Right ventricle myocardium inferior (tissue), 1 donor: ENCODE results near the gene HUNK. TPM values are rescaled to one million over a fixed set of nuclear protein-coding genes. Genes with fewer than 3 reads are reported as not detected.

Experiments
- ATAC-seq: fragments of 200-7000 bp; cut with Tn5 transposase; one replicate; pipeline ENCODE4 v1.9.1; 2020; ENCODE audit warnings: mild to moderate bottlenecking, moderate library complexity
- DNase-seq: peaks from one replicate; pipeline ENCODE4 v3.0.0; 2021; ENCODE audit errors: missing footprints
- intact Hi-C: fragments of 100-400 bp; cut with DNase I; formaldehyde crosslinking; loops from one replicate; pipeline ENCODE4 v1.11.0; 2022
- total RNA-seq: library from RNA; stranded (reverse); fragmentation: NEBNext Ultra II Directional; extraction: Animal tissue kit (Norgen Biotek cat#: 25700); gene quantifications from one replicate; pipeline ENCODE4 v1.2.1, GENCODE V29; 2021
- donor health status: DM: no; HTN: yes; CAD: no; lungs with severe emphysema.

HUNK gene
- total RNA-seq, 1 donor from 2014 or later: 0.08 TPM

- DNase-seq: no peak
- intact Hi-C loops: no loop called here
- ATAC-seq: no peak
These were observed 110.3 kb downstream of the HUNK start for GRCh38 chr21:31983120-31983519.

DNA sequence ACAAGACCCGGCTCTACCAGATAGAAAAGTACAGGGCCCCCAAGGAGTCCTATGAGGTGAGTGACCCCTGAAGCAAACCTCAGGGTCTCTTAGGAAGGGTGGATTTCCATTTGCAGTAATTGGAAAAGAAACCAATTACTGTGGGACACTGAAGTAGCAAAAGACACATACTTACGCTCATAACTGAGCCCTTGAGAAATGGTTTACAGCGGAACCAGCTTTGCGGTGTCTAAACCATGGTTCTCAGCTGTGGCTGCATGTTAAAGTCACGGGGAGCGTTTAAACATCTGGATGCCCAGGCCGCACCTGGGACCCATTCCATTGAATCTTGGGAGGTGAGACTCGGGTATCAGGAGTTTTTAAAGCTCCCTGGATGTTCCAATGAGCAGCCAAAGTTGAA lies 110.7 kb downstream of the HUNK start:
- intact Hi-C loops: no loop called here
- ATAC-seq (no peak), DNase-seq (no peak)

GRCh38 chr21:31985398-31985797 lies 112.6 kb downstream of the HUNK start:
- intact Hi-C loops: no loop called here
- ATAC-seq: no peak
- DNase-seq: no peak

DNA sequence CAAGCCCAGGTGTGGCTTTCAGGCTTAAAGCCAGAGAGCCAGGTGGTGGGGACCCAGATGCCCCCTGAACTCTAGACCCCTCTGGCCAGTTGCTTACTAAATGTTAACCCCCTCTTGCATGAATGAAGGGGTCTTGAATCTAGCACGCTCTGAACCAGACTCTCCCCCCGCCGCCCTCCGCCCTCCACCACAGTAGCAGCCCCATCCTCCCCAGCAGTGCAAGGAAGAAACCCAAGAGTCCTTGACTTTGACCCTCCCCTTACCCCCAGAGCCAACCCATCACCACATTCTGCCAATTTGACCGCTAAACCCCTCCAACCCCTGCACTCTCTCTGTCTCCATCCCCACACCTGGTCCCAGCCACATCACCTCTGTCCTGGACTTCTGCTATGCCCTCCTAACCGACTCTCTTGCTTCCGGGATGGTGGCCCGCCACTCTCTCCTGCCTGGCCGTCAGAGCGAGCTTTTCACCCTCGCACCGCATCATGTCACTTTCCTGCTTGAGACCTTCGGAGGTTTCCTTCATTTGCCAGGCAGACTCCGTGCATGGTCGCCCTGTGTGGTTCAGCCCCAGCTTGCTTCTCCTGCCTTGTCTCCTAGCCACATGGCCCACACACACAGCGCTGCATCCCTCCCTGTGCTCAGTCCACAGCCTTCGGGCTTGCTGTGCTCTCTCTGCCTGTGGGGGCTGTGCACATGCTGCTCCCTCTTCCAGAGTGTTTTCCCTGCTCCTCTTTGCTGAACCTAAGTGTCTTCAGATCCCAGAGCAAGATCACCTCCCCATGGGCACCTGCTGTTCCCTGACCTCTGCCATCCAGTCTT lies 113.4 kb downstream of the HUNK start:
- intact Hi-C loops: no loop called here
- DNase-seq (no peak), ATAC-seq (no peak)

GRCh38 chr21:31987696-31988095 lies 114.9 kb downstream of the HUNK start:
- peak; percentile 82 for ATAC-seq
- intact Hi-C loops: no loop called here
- DNase-seq: no peak

- intact Hi-C loops: no loop called here
- ATAC-seq: no peak
These were observed 115.9 kb downstream of the HUNK start for GRCh38 chr21:31988492-31989290.

GRCh38 chr21:31991356-31992331 lies 118.8 kb downstream of the HUNK start:
- DNase-seq (no peak), ATAC-seq (no peak)
- intact Hi-C loops: loop anchor here (5.0 kb wide), 1 partner anchor 266 kb away; no protein-coding TSS in a partner anchor

More at GRCh38 chr21:31988492-31989290, 115.9 kb downstream of the HUNK start:
- no peak for DNase-seq

GRCh38 chr21:31992391-31992790 lies 119.6 kb downstream of the HUNK start:
- no peak for ATAC-seq
- intact Hi-C loops: loop anchor here (5.0 kb wide), 1 partner anchor 265 kb away; no protein-coding TSS in a partner anchor
- no peak for DNase-seq

DNA sequence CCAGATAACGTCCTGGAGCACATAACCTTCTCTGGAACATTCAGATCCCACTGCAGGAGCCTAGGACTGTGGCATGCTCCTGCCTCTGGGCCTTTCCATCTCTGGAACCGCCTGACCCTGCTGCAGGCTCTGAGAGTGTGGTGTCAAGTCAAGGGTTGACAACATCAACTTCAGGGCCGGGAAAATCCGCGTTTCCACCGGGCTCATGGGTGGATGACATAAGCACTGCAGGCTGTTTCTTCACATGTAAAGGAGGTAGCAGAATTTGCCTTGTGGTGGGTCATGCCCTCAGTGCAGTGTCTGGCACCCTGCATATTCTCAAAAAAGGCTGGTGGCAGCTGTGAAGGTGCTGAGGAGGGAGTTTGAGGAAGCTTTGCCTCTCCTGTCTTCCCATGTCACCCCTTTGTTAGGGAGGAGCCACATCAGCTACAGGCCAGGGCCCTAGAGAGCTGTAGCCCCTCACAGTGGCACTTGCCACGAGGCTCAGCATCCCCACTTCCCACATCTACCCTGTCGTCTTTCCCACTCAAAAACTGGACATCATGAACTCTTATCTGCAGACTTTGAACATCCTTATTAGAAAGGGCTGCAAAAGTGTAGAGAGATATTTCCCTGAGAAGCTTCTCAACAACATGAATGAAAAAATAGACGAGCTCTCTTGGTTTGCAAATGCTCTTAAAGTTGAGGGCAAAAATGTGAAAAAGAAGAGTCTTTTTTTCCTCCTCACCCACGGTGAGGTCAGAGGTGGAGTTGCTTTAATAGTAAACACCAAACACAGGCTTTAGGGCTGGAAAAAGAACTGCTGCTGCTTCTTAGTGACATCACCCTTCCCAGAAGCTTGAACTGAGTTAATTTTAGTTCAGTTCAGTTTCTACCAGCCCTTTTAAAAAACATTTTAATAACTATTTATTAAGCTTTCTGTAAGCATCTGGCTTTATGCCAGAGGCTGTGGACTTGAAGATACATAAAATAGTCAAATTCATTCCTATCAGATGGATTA lies 121.3 kb downstream of the HUNK start:
- ATAC-seq (no peak), DNase-seq (no peak)
- intact Hi-C loops: loop anchor here (5.0 kb wide), 1 partner anchor 263 kb away; no protein-coding TSS in a partner anchor

DNA sequence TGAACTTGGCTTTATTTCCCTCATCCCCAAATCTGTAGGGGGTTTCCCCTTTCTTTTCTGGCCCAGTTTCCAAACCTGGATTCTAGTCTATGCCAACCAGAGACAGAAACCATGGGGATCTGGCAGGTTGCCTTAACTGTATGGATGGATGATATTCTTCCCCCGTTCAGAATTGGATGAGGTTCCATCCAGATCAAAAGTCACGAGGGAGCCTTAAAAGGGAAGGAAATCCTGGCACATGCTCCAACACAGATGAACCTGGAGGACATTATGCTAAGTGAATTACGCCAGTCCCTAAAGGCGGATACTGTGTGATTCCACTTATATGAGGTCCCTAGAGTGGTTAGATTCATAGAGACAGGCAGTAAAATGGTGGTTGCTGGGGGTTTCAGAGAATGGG lies 124.4 kb downstream of the HUNK start:
- no peak for DNase-seq
- intact Hi-C loops: no loop called here
- ATAC-seq: no peak

GRCh38 chr21:31999810-32000468 lies 127.1 kb downstream of the HUNK start:
- intact Hi-C loops: no loop called here
- no peak for DNase-seq
- ATAC-seq: no peak

DNA sequence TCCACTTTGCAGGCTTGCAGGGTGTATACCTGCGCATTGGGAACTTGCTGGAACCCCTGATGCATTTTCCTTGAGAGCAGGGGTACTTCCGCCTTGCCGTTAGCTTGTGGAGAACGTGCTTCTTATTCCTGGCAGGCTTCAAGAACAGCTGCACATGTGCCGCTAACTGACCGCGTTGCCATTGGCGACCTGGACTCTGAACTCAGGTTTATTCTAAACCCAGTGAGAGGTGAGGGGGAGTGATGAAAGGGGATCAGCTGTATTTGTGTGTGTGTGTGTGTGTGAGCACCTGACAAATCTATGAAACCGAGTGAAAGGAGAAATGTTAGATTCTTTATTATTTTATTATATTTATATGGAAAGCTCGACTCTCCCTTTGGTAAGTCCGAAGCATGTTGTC lies 128.6 kb downstream of the HUNK start:
- no peak for ATAC-seq
- intact Hi-C loops: no loop called here

GRCh38 chr21:32003411-32003810 lies 130.6 kb downstream of the HUNK start:
- intact Hi-C loops: no loop called here
- DNase-seq (no peak), ATAC-seq (no peak)

More for the DNA sequence above, 128.6 kb downstream of the HUNK start:
- no peak for DNase-seq

DNA sequence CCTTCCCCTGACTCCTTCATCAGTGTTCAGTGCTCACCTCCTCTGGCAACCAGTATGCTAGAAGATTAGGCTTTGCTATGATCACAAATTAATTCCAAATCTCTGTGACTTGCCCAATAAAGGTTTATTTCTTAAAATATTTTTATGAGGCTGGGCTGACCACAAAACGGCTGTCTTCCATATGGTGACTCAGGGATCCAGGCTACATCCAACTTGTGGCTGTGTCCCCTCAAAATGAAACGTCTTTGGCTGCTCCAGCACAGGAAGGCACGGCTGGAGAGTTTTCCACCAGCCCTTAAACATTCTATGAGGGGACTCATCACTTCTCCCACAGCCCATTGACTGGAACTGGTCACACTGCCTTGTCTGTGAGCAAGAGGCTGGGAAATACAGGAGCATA lies 131.5 kb downstream of the HUNK start:
- no peak for ATAC-seq
- DNase-seq: no peak

DNA sequence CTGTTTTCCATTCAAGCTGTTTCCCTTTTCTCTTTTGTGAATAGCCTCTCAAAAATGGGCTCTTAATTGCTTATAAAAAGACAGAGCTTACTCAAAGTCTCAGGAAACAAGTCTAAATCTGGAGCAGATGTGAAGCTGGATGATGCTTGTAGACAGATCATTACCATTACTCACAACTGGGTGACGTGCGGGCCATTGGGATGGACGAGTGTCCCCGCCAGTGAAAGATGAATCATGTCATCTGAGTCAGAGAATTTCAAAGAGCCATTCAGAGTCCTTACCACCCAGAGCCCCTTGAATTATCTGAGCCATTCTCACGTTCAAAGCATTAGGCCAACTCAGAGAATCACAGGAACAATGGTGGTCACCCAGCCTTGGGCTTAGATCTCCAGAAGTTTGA lies 134.6 kb downstream of the HUNK start:
- intact Hi-C loops: no loop called here
- no peak for ATAC-seq
- no peak for DNase-seq

More for the DNA sequence above, 131.5 kb downstream of the HUNK start:
- intact Hi-C loops: no loop called here

- no peak for ATAC-seq
- intact Hi-C loops: no loop called here
- DNase-seq: no peak
These were observed 135.9 kb downstream of the HUNK start for GRCh38 chr21:32008714-32009113.

- ATAC-seq: no peak
- DNase-seq: no peak
- intact Hi-C loops: no loop called here
These were observed 136.4 kb downstream of the HUNK start for GRCh38 chr21:32009263-32009662.
